Mucosa of descending colon (tissue), 3 donors: ENCODE data around the gene CD14. TPM values are rescaled to one million over a fixed set of nuclear protein-coding genes. Genes with fewer than 3 reads are reported as not detected.

ENCODE experiments used
- ATAC-seq: fragments of 200-7000 bp; cut with Tn5 transposase; one replicate; pipeline ENCODE4 v1.9.1; 2020; ENCODE audit warnings: mild to moderate bottlenecking, moderate library complexity
- DNase-seq, 3 donors: peaks; one replicate each; pipeline ENCODE4 v3.0.0-alpha.2; 2020
- H3K36me3 ChIP-seq: fragments of 200-600 bp; one replicate; pipeline ENCODE4 v1.8.0; 2021; ENCODE audit warnings: low read depth, mild to moderate bottlenecking
- H3K4me1 ChIP-seq: fragments of 200-600 bp; one replicate; pipeline ENCODE4 v1.8.0; 2021; ENCODE audit warnings: low read depth, mild to moderate bottlenecking
- H3K4me3 ChIP-seq: fragments of 200-600 bp; one replicate; pipeline ENCODE4 v1.8.0; 2021; ENCODE audit warnings: mild to moderate bottlenecking
- H3K9me3 ChIP-seq: fragments of 200-600 bp; one replicate; pipeline ENCODE4 v1.8.0; 2021; ENCODE audit warnings: mild to moderate bottlenecking
- intact Hi-C, 2 donors: fragments of 100-400 bp; cut with DNase I in 1 of 2; cut with micrococcal nuclease in 1 of 2; formaldehyde crosslinking; loops; one replicate each; pipeline versions ENCODE4 v1.11.0 to v1.11.1; 2022; cut with DNase I, micrococcal nuclease
- microRNA-seq: library from miRNA; unstranded; fragments of <30 nt; microRNA quantifications from one replicate; pipeline ENCODE4, GENCODE V29; 2019
- total RNA-seq, 3 donors: library from RNA; stranded (reverse); fragmentation: NEBNext Ultra II Directional in 2 of 3; extraction: Animal tissue kit (Norgen Biotek cat#: 25700) in 2 of 3; gene quantifications; one replicate each; pipeline versions ENCODE4 v1.2.1 to v1.2.4, GENCODE V29; 2021 to 2023
- TF ChIP-seq, protein P1 (sequence below): fragments of 200-600 bp; IDR thresholded peaks from one replicate; pipeline ENCODE4 v1.8.0; 2022; ENCODE audit warnings: antibody characterized with exemption, mild to moderate bottlenecking
- donor health status: DM: no; HTN: no; CAD: no; lungs with moderate emphysema.
- donor health status: DM: no; HTN: no; CAD: no.
- donor health status: DM: no; HTN: yes; CAD: no.

The CD14 gene
- total RNA-seq, 3 donors from 2014 or later, result 35.8 to 92.8 (median 90.9) TPM

DNA sequence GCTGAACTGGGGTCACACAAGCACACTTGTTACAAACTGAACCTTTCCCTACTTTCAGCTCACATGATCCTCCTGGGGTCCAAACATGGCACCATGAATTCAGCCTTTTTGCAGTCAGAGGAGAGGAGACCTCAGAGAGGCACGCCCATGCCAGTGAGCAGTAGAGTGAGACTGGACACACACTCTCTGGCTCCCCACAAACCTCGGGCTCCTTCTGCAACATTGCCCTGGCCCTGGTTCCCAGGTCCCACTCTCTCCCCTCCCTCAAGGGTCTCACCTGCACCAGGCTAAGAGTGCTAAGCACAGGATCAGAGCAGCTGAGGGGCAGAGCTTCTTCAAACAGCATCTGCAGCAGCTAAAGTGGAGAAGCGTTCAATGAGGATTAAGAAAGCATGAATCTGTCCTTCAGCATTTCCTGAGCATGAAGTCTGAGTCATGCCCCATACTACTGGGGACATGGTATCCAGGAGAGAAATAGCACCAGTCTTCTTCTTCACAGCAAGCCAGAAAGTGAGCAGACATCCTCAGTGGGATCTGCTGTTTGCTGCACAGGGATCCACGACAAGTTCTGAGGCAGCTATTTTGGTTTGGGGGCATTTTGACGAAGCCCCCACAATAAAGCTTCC is 41.1 kb downstream of the CD14 start:
- Histone ChIP-seq H3K9me3 (no peaks in the 10 kb centered on the region), H3K36me3 (no peaks in the 10 kb centered on the region), H3K4me1 (peaks cover 6% of the 10 kb centered on the region), H3K4me3 (no peak overlapping the region)
- intact Hi-C loops, result no loop called here
- DNase-seq (no peak), ATAC-seq (peak; percentile 10)
- TF ChIP-seq, protein P1, sequence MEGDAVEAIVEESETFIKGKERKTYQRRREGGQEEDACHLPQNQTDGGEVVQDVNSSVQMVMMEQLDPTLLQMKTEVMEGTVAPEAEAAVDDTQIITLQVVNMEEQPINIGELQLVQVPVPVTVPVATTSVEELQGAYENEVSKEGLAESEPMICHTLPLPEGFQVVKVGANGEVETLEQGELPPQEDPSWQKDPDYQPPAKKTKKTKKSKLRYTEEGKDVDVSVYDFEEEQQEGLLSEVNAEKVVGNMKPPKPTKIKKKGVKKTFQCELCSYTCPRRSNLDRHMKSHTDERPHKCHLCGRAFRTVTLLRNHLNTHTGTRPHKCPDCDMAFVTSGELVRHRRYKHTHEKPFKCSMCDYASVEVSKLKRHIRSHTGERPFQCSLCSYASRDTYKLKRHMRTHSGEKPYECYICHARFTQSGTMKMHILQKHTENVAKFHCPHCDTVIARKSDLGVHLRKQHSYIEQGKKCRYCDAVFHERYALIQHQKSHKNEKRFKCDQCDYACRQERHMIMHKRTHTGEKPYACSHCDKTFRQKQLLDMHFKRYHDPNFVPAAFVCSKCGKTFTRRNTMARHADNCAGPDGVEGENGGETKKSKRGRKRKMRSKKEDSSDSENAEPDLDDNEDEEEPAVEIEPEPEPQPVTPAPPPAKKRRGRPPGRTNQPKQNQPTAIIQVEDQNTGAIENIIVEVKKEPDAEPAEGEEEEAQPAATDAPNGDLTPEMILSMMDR, result no peak

DNA sequence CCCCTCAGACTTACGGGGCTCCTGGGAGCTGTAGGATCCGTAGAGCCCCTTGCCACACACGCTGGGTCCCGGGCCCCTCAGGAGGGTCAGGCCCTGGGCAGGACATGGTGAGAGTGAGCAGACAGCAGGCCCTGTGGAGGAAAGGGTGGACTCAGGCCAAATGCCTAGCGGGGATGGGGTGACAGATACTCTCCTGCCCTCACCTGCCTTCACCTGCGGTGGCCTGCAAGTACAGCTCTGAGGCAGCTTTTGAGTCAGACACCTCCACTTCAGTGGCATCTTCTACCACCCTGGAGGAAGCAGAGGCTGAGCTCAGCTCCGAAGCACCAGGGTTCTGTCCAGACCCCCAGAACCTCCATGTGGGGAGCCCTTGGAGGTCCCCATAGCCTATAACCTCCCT is 42.1 kb downstream of the CD14 start:
- Histone ChIP-seq H3K9me3 (no peaks in the 10 kb centered on the region), H3K4me3 (no peak overlapping the region), H3K4me1 (peaks cover 6% of the 10 kb centered on the region), H3K36me3 (no peaks in the 10 kb centered on the region)
- intact Hi-C loops, result no loop called here
- ATAC-seq (no peak), DNase-seq (no peak)
- TF ChIP-seq, protein P1, result no peak

DNA sequence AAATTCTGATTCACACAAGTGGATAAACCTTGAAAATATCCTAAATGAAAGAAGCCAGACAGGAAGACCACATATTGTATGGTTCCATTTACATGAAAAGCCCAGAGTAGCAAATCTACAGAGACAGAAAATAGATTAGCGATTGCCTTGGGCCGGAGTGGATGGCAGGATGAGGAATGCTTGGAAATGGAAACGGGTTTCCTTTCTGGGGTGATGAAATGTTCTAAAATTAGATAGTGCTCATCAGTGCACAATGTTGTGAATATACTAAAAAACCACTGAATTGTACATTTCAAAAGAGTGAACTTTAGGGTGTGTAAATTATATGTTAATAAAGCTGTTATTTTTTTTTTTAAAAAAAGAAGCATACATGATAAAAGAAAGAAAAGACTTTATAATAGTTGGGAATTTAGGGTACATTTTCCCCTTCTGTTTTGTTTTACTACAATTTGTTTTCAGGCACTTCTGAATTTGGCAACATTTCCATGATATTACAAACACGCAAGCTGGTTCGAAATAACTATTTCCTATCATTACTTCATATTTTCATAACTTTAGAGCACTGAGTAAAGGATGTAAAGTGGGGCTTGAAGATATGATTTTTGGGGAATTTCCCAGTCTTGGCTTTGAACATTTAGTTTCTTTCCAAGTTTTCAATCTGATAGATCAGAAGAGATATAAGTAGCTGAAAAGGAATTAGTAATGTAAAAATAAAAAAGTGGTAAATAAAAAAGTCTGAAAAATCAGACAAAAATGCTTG is 44.5 kb downstream of the CD14 start:
- TF ChIP-seq, protein P1, result no peak
- ATAC-seq (no peak), DNase-seq (no peak)
- Histone ChIP-seq H3K4me3 (no peak overlapping the region), H3K9me3 (no peaks in the 10 kb centered on the region), H3K36me3 (no peaks in the 10 kb centered on the region), H3K4me1 (no peaks in the 10 kb centered on the region)
- intact Hi-C loops, result no loop called here

DNA sequence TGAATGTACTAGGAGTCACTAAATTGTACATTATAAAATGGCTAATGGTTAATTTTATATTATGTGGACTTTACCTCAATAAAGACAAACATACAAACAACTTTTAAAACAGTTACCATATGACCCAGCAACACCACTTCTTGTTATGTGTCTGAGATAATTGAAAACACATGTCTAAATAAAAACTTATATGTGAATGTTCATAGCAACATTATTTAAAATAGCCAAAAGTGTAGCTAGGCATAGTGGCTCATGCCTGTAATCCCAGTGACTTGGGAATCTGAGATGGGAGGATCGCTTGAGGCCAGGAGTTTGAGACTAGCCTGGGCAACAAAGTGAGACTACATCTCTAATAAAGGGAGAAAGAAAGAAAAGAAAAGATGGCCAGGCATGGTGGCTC is 45.5 kb downstream of the CD14 start:
- intact Hi-C loops, result no loop called here
- DNase-seq (no peak), ATAC-seq (peak; percentile 35)
- Histone ChIP-seq H3K4me3 (no peak overlapping the region), H3K4me1 (no peaks in the 10 kb centered on the region), H3K9me3 (no peaks in the 10 kb centered on the region), H3K36me3 (no peaks in the 10 kb centered on the region)
- TF ChIP-seq, protein P1, result no peak

Small RNA genes lying within 50 kb of the gene (microRNA-seq; reads per million reads assigned to microRNA genes)
- 0.70 reads per million for gene MIR3655

Other genes with a start within 250 kb of the CD14 start
- gene ANKHD1, start 231.3 kb downstream of the CD14 start, total RNA-seq, result 100 to 1,000 TPM; 134 to 135 (median 134) TPM
- gene EIF4EBP3, start 85.5 kb downstream of the CD14 start, total RNA-seq, result 10 to 100 TPM; 18.5 to 51.9 (median 23.1) TPM
- gene SRA1, start 75.7 kb downstream of the CD14 start, total RNA-seq, result 10 to 100 TPM; 27.9 to 38.0 (median 31.8) TPM
- 10 to 100 TPM; 18.8 to 32.5 (median 21.2) TPM for gene APBB3, start 68.6 kb downstream of the CD14 start, total RNA-seq
- 10 to 100 TPM; 65.5 to 96.9 (median 93.8) TPM for gene SLC35A4, start 68.3 kb downstream of the CD14 start, total RNA-seq
- gene TMCO6, start 6.3 kb upstream of the CD14 start, total RNA-seq, result 10 to 100 TPM; 13.6 to 21.7 (median 16.8) TPM
- gene NDUFA2, start 14.5 kb upstream of the CD14 start, total RNA-seq, result 10 to 100 TPM; 63.5 to 93.1 (median 83.0) TPM
- 10 to 100 TPM; 79.8 to 98.1 (median 79.9) TPM for gene IK, start 14.7 kb upstream of the CD14 start, total RNA-seq
- 10 to 100 TPM; 32.3 to 42.3 (median 42.2) TPM for gene WDR55, start 31.7 kb upstream of the CD14 start, total RNA-seq
- gene DND1, start 40.4 kb upstream of the CD14 start, total RNA-seq, result 1 to 10 TPM in 2 of 3 donors, under 1 TPM in 1; 0.95 to 1.6 (median 1.1) TPM
- gene HARS1, start 58.2 kb upstream of the CD14 start, total RNA-seq, result 10 to 100 TPM; 44.5 to 58.3 (median 56.4) TPM
- 10 to 100 TPM; 28.9 to 43.3 (median 39.6) TPM for gene HARS2, start 58.3 kb upstream of the CD14 start, total RNA-seq
- 10 to 100 TPM; 43.8 to 59.7 (median 45.9) TPM for gene ZMAT2, start 67.3 kb upstream of the CD14 start, total RNA-seq
- gene PCDHA1, start 153.0 kb upstream of the CD14 start, total RNA-seq, result under 1 TPM in 1 of 3 donors, not detected in 2; 0.32 TPM
- under 1 TPM in 1 of 3 donors, not detected in 2; 0.32 TPM for gene PCDHA2, start 161.7 kb upstream of the CD14 start, total RNA-seq
- gene PCDHA3, start 167.9 kb upstream of the CD14 start, total RNA-seq, result 1 to 10 TPM in 1 of 3 donors, under 1 TPM in 1, not detected in 1; 0.06 to 1.3 TPM
- gene PCDHA4, start 173.9 kb upstream of the CD14 start, total RNA-seq, result under 1 TPM; 0.24 to 0.93 (median 0.85) TPM
- under 1 TPM; 0.10 to 0.35 (median 0.26) TPM for gene PCDHA5, start 188.4 kb upstream of the CD14 start, total RNA-seq
- under 1 TPM; 0.29 to 0.47 (median 0.35) TPM for gene PCDHA6, start 194.8 kb upstream of the CD14 start, total RNA-seq
- under 1 TPM in 2 of 3 donors, not detected in 1; 0.35 to 0.41 TPM for gene PCDHA7, start 201.1 kb upstream of the CD14 start, total RNA-seq
- under 1 TPM in 2 of 3 donors, not detected in 1; 0.14 to 0.19 TPM for gene PCDHA8, start 208.0 kb upstream of the CD14 start, total RNA-seq
- under 1 TPM in 2 of 3 donors, not detected in 1; 0.16 to 0.17 TPM for gene PCDHA9, start 215.2 kb upstream of the CD14 start, total RNA-seq
- under 1 TPM; 0.27 to 0.47 (median 0.29) TPM for gene PCDHA10, start 222.7 kb upstream of the CD14 start, total RNA-seq
- gene PCDHA11, start 235.8 kb upstream of the CD14 start, total RNA-seq, result under 1 TPM in 2 of 3 donors, not detected in 1; 0.19 to 0.58 TPM
- under 1 TPM in 2 of 3 donors, not detected in 1; 0.14 to 0.41 TPM for gene PCDHA12, start 242.1 kb upstream of the CD14 start, total RNA-seq
- gene PCDHA13, start 248.9 kb upstream of the CD14 start, total RNA-seq, result under 1 TPM in 2 of 3 donors, not detected in 1; 0.23 to 0.32 TPM